ENCODE results near the gene MAF. TPM values are rescaled to one million over a fixed set of nuclear protein-coding genes. Genes with fewer than 3 reads are reported as not detected.

MAF gene
- total RNA-seq, 2 donors from 2014 or later, result 10.9 to 31.3 TPM

- Histone ChIP-seq H3K4me1 (no peaks in the 10 kb centered on the region), H3K9me3 (no peaks in the 10 kb centered on the region), H3K27me3 (no peaks in the 10 kb centered on the region), H3K4me3 (no peak overlapping the region), H3K36me3 (replicated peaks in 1 of 2; ENCODE audit: insufficient read depth in 1 of 2, low read depth in 2 of 2) (no peaks in the 10 kb centered on the region), H3K27ac (no peak overlapping the region)
- WGBS, 2 donors, result 78 to 87% methylated on average over 2 of the region's 2 CpGs
- TF ChIP-seq CTCF (IDR thresholded peaks at IDR 0.05) (no peak), POLR2A (IDR thresholded peaks at IDR 0.05) (no peak)
- intact Hi-C loops (cut with DNase I), result no loop called here
- no peak for ATAC-seq
- DNase-seq, result no peak
Observed at GRCh38 chr16:79627092-79627491, 26.6 kb upstream of the MAF start.

- Histone ChIP-seq H3K4me1 (no peaks in the 10 kb centered on the region), H3K9me3 (no peaks in the 10 kb centered on the region), H3K4me3 (no peak overlapping the region), H3K36me3 (replicated peaks in 1 of 2; ENCODE audit: insufficient read depth in 1 of 2, low read depth in 2 of 2) (no peaks in the 10 kb centered on the region), H3K27ac (no peak overlapping the region), H3K27me3 (no peaks in the 10 kb centered on the region)
- TF ChIP-seq POLR2A (IDR thresholded peaks at IDR 0.05), result no peak
- TF ChIP-seq CTCF (IDR thresholded peaks at IDR 0.05), result no peak
- WGBS, 2 donors, result 100% methylated on average over 1 of the region's 1 CpG; no CpG with 5 or more reads in 1 of the 2 donors
- intact Hi-C loops (cut with DNase I), result no loop called here
- DNase-seq (no peak), ATAC-seq (no peak)
Observed at GRCh38 chr16:79625738-79626137, 25.2 kb upstream of the MAF start.

- no peak overlapping the region for H3K4me3 ChIP-seq
- TF ChIP-seq CTCF (IDR thresholded peaks at IDR 0.05) (no peak), POLR2A (IDR thresholded peaks at IDR 0.05) (no peak)
- H3K36me3 ChIP-seq (replicated peaks in 1 of 2; ENCODE audit: insufficient read depth in 1 of 2, low read depth in 2 of 2), result no peaks in the 10 kb centered on the region
- H3K27ac ChIP-seq, result no peak overlapping the region
- no peaks in the 10 kb centered on the region for H3K4me1 ChIP-seq
- ATAC-seq (no peak), DNase-seq (no peak)
- WGBS, 2 donors, result 52 to 60% methylated on average over 2 of the region's 2 CpGs
- H3K27me3 ChIP-seq, result no peaks in the 10 kb centered on the region
- H3K9me3 ChIP-seq, result no peaks in the 10 kb centered on the region
- intact Hi-C loops (cut with DNase I), result no loop called here
Observed at GRCh38 chr16:79623824-79624223, 23.3 kb upstream of the MAF start.

- DNase-seq (no peak), ATAC-seq (no peak)
- no peaks in the 10 kb centered on the region for H3K36me3 ChIP-seq (replicated peaks in 1 of 2; ENCODE audit: insufficient read depth in 1 of 2, low read depth in 2 of 2)
- TF ChIP-seq POLR2A (IDR thresholded peaks at IDR 0.05) (no peak), CTCF (IDR thresholded peaks at IDR 0.05) (no peak)
- H3K9me3 ChIP-seq, result no peaks in the 10 kb centered on the region
- no peaks in the 10 kb centered on the region for H3K4me1 ChIP-seq
- 63 to 64% methylated on average over 9 of the region's 9 CpGs for WGBS, 2 donors
- intact Hi-C loops (cut with DNase I), result no loop called here
- H3K4me3 ChIP-seq, result no peak overlapping the region
- no peak overlapping the region for H3K27ac ChIP-seq
- no peaks in the 10 kb centered on the region for H3K27me3 ChIP-seq
Observed at GRCh38 chr16:79623062-79623461, 22.5 kb upstream of the MAF start.

- Histone ChIP-seq H3K27me3 (no peaks in the 10 kb centered on the region), H3K27ac (no peak overlapping the region), H3K36me3 (replicated peaks in 1 of 2; ENCODE audit: insufficient read depth in 1 of 2, low read depth in 2 of 2) (no peaks in the 10 kb centered on the region), H3K4me1 (no peaks in the 10 kb centered on the region), H3K9me3 (no peaks in the 10 kb centered on the region), H3K4me3 (no peak overlapping the region)
- 88 to 93% methylated on average over 1 of the region's 1 CpG for WGBS, 2 donors
- TF ChIP-seq CTCF (IDR thresholded peaks at IDR 0.05) (no peak), POLR2A (IDR thresholded peaks at IDR 0.05) (no peak)
- intact Hi-C loops (cut with DNase I), result no loop called here
- DNase-seq (no peak), ATAC-seq (no peak)
Observed at GRCh38 chr16:79621027-79621426, 20.5 kb upstream of the MAF start.

All from body of pancreas (tissue), 4 donors.